Measurements from ENCODE around the gene PARP16.

The PARP16 gene

DNA sequence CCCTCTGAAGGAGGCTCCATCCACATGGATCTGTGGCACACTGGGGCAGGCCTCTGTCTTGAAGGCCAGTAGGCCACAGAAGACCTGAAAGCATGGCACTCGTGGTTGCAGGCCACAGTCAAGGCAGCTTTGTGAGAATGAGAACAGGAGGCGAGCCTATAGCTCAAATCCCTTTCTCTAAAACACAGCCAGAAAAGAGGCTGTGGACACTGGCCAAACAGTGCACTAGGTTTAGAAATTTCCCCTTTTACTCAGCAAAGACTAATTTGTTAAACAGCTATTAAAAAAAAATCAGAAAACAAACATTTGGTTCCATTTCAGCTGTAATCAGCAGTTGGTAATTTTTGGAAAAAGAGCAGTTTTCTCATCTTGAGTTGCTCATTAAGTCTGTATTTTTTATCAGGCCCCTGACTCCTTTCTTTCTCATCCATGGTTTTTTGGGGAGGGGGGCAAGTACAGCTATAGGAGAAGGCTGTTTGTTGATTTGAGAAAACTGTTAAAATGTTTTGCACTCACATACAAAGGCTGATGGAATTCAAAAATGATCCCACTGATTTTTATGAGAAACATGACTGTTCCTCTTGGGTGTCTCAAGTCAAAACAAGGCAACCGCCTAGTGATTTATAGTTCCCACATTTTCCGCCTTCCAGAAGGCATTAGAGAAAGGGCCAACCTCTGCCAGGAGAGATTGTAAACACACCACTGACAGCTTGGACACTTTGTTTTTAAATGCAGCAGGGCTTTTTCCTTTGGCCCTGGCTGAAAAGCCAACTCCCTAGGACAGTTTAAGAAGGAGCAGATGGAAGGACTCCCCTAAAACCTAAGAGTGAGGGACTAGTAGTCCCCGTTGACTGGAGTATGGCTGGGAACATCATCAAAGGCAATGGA is 28.1 kb downstream of the PARP16 start:
- DNase-seq (ENCODE audit: extremely low read depth, low read depth) = no peak
- no peak for TF ChIP-seq CTCF (IDR thresholded peaks at IDR 0.05; ENCODE audit: low read depth, low read length)

DNA sequence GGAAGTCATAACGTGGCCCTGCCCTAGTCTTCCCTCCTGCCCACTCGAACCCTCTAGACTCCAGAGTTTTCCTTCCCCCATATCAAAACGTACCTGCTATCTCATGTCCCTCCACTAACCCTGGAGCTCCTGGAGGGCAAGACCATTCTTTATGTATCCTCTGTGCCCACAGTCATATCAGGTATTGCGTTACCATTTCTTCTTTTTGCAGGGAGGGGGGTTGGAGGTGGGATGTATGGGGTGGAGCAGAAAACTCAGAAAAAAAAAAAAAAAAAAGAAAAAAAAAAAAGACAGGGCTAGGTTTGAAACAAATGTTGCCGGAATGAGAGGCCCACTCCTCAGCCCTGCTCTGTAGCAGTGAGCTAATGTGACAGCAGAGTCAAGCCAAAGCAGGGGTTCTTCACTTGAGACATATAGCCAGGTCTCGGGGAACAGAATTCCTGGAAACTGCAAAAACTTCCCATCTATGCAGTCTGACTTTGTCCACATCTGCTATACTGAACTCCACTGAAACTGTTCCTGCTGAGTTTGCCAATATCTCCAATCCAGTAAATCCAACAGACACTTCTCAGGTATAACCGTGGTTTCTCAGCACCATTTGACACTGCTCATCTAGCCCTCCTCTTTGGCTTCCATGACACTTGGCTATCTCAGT is 31.1 kb downstream of the PARP16 start:
- TF ChIP-seq CTCF (IDR thresholded peaks at IDR 0.05; ENCODE audit: low read depth, low read length) = no peak
- no peak for DNase-seq (ENCODE audit: extremely low read depth, low read depth)

DNA sequence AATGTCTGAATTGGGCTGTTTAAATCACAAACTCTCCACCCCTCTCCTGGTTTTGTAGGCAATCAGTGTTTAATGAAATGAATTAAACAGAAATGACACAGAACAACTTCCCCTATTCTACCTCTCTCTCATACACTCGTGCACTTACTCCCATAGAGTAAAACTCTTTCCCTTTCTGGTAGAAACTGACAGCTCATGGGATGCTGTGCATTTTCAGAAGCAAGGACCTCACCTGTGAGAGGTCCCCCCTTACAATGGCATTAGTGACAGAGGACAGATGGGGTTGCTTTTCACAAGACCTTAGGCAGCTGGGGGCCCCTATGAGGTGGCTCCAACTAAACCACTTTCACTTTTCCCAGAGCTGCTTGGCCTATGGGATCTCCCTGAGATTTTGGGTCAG is 31.9 kb downstream of the PARP16 start:
- no peak for TF ChIP-seq CTCF (IDR thresholded peaks at IDR 0.05; ENCODE audit: low read depth, low read length)
- DNase-seq (ENCODE audit: extremely low read depth, low read depth) = no peak

DNA sequence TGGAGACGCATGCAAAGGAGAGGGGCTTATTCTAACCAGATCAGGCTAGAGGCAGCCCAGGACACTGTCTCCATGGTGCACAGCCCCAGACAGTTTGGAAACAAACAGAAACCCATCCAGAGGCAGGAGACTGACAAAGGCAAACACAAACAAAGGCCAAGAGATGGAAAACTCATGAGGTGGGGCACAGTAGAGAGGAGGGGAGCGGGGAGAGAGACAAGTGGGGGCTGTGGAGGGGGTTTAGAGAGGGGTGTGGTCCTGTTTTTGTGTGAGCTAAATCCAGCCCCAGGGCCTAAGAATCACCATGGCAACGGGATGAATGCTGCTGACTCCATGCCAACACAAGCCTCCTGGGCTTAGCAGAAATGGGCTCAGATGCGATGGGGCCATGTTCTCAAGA is 32.3 kb downstream of the PARP16 start:
- DNase-seq (ENCODE audit: extremely low read depth, low read depth) = no peak
- no peak for TF ChIP-seq CTCF (IDR thresholded peaks at IDR 0.05; ENCODE audit: low read depth, low read length)

GRCh38 chr15:65249641-65250040 is 37.0 kb downstream of the PARP16 start:
- DNase-seq (ENCODE audit: extremely low read depth, low read depth) = no peak

GRCh38 chr15:65248511-65249255 is 38.0 kb downstream of the PARP16 start:
- no peak for TF ChIP-seq CTCF (IDR thresholded peaks at IDR 0.05; ENCODE audit: low read depth, low read length)
- DNase-seq (ENCODE audit: extremely low read depth, low read depth) = no peak

More at GRCh38 chr15:65249641-65250040, 37.0 kb downstream of the PARP16 start:
- no peak for TF ChIP-seq CTCF (IDR thresholded peaks at IDR 0.05; ENCODE audit: low read depth, low read length)
